Stimulated activated CD4-positive, alpha-beta T cell treated with anti-CD3 and anti-CD28 coated beads, Interleukin-1b, Interleukin-23, amount 100 ng/mL, for 1 hour (primary cell): ENCODE data around the gene KTN1.

Source experiments
- DNase-seq, 2 donors: peaks; one replicate each; pipeline ENCODE4 v3.0.0-alpha.2; 2020; ENCODE audit warnings: low read depth in 2 of 2

KTN1 gene, protein sequence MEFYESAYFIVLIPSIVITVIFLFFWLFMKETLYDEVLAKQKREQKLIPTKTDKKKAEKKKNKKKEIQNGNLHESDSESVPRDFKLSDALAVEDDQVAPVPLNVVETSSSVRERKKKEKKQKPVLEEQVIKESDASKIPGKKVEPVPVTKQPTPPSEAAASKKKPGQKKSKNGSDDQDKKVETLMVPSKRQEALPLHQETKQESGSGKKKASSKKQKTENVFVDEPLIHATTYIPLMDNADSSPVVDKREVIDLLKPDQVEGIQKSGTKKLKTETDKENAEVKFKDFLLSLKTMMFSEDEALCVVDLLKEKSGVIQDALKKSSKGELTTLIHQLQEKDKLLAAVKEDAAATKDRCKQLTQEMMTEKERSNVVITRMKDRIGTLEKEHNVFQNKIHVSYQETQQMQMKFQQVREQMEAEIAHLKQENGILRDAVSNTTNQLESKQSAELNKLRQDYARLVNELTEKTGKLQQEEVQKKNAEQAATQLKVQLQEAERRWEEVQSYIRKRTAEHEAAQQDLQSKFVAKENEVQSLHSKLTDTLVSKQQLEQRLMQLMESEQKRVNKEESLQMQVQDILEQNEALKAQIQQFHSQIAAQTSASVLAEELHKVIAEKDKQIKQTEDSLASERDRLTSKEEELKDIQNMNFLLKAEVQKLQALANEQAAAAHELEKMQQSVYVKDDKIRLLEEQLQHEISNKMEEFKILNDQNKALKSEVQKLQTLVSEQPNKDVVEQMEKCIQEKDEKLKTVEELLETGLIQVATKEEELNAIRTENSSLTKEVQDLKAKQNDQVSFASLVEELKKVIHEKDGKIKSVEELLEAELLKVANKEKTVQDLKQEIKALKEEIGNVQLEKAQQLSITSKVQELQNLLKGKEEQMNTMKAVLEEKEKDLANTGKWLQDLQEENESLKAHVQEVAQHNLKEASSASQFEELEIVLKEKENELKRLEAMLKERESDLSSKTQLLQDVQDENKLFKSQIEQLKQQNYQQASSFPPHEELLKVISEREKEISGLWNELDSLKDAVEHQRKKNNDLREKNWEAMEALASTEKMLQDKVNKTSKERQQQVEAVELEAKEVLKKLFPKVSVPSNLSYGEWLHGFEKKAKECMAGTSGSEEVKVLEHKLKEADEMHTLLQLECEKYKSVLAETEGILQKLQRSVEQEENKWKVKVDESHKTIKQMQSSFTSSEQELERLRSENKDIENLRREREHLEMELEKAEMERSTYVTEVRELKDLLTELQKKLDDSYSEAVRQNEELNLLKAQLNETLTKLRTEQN (N-terminal part only)

GRCh38 chr14:55579724-55580469 lies at the start of gene KTN1:
Gene KTN1, plus strand, starts transcription at chr14:55580207. Its CDS starts 31,842 bp downstream, at chr14:55612049.
- peak; percentile 55 to 75 for DNase-seq

GRCh38 chr14:55530464-55530863 lies 49.5 kb upstream of the KTN1 start:
- no peak for DNase-seq

DNA sequence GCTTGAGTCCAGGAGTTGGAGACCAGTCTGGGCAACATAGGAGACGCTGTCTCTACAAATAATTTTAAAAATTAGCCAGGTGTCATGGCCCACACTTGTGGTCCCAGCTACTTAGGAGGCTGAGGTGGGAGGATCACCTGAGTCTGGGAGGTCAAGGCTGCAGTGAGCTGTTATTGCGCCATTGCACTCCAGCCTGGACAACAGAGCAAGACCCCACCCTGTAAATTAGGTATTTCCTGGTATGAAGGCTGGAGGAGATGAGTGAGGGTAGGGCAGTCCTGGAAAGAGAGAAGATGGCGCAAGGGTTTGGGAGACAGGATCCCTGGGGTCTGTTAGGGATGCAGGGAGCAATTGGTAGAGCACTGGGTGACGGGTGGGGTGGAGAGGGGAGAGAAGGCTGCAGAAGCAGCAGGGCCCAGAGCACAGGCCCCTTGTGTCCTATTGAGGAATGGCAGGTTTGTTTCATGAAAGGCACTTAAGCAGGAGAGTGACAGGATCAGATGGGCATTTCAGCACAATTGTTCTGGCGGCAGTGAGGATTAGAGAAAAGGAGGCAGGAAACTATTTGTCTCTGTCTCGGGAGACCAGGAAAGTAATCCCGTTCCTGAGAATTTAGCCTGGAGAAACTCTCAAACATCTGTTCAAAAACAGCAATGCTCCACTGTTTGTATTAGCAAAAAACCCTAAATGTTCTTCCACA lies 47.2 kb upstream of the KTN1 start:
- no peak for DNase-seq

DNA sequence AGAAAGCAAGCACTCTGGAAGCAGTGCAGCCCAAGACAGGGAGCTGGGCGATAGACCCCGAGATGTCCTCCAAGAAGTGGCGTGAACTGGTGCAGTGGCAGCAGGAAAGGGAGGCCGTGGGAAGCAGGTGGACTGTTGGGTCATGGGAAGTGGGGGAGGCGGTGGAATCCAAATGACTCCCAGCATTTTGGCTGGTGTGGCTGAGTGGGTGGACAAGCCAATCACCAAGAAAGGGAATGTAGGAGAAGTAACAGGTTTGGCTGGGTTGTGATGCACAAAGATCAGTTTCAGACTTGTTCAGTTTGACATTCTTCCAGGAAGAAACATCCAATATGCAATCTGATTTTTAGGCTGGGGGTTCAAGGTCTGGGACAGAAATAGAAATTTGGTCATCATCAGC lies 46.0 kb upstream of the KTN1 start:
- DNase-seq: no peak

GRCh38 chr14:55535516-55536203 lies 44.3 kb upstream of the KTN1 start:
- no peak for DNase-seq

DNA sequence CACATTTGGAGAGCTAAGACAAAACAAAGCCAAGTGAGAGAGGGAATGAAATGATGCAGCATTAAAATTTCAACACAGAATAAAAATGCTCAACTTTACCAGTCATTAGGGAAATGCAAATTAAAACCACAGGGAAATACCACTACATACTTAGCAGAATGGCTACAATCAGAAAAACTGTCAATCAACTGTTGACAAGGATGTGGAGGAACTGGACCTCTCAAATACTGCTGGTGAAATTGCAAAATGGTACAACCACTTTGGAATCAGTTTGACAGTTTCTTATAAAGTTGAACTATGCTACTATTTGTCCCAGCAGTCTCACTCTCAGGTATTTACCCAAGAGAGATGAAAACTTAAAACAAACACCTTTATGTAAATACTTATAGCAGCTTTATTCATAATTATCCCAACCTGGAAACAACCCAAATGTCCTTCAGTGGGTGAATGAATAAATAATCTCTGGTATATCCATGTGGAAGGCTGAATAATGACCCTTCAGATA lies 43.8 kb upstream of the KTN1 start:
- no peak for DNase-seq

GRCh38 chr14:55537782-55538181 lies 42.2 kb upstream of the KTN1 start:
- DNase-seq: no peak

DNA sequence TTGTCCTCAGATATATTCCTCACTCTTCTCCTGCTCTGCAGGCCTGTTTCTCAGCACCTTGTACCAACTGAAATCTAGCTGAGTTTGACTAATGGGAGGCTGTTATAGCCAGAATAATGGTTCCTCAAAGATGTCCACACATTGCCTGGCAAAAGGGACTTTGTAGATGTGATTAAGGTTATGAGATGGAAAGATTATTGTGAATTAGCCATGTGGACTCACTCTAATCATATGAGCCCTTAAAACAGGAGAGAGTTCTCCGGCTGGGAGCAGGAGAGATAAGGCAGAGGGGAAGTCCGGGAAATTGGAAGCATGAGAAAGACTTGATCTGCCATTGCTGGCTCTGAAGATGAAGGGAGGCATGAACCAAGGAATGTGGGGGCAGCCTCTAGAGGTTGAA lies 40.0 kb upstream of the KTN1 start:
- DNase-seq: no peak

GRCh38 chr14:55540847-55541773 lies 38.9 kb upstream of the KTN1 start:
- DNase-seq: no peak

- DNase-seq: no peak
Measured at GRCh38 chr14:55545779-55546178, 34.2 kb upstream of the KTN1 start.

DNA sequence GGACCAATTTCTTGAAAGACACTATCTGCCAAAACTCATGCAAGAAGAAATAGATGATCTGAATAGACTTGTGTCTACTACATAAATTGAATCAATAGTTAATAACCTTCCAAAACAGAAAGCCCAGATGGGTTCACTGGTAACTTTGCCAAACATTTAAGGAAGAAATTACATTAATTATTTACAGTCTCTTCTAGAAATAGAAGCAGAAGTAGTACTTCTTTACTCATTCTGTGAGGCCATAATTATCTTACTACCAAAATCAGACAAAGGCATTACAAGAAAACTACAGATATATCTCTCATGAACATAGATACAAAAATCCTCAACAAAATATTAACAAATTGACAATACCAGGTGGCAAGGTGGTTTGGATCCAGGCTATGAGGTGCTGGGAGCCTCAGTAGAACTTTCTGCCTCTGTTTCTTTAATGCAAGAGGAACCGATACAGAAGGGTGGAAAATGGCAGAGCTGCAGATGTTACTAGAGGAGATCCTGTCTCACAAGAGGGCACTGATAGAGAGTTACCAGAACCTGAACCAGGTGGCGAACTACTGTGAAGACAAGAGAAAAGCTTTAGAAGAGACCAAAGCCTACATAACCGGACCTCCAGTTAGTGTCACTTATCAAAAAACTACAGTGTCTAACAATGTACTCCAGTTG lies 33.7 kb upstream of the KTN1 start:
- no peak for DNase-seq

DNA sequence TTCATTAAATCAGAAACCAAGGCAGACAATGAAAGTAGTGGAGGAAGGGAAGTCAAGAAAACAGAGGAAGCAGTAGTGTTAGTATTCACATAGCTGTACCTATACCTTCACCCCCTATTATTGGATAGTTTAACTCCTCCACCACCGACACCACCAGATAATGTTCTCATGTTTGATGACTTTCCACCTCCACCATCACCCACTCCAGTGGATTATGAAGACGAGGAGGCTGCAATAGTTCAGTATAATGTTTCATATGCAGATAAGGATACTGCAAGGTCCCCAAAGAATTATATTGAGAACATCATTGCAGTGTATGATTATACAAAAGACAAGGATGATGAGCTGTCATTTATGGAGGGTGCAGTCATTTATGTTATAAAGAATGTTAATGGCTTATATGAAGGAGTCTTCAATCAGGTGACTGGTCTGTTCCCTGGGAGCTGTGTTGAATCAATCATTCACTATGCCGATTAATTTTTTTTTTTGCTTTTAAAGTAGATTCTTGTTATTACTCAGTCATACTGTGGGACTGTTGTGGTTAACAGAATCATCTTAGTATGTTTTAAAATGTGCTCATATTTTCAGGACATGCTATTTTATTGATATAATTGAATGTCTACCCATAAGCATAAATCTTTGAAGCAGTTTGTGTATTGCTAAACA lies 32.2 kb upstream of the KTN1 start:
- no peak for DNase-seq

GRCh38 chr14:55553791-55554190 lies 26.2 kb upstream of the KTN1 start:
- no peak for DNase-seq

DNA sequence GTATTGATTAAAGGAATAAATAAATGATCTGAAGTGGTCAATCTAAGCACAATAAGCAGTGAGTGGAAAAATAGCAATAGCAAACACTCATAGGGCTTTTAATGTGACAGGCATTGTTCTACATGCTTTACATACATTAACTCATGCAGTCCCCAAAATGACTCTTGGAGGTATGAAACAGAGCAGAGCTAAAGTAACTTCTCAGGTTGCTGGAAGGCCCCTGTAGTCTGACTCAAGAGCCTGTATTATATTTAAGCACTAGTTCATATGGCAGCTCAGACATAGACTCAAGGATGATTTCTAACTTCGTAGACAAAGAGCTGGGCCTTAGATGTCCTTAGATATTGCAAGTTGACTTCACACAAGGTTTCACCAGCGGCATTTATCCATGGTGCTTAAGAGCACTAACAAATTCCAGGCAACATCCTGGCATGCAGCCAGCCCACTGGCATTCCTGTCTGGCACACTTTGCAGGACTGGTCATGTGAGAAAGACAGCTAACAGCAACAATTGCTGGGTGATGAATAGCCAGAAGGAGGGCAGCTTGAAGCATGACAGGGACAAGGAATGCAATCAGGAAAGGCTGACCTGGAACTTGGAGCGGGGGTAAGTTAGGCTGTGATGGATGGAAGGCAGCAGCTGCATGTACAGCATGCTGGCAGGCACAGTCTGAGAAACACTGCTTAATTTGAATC lies 22.9 kb upstream of the KTN1 start:
- DNase-seq: no peak

DNA sequence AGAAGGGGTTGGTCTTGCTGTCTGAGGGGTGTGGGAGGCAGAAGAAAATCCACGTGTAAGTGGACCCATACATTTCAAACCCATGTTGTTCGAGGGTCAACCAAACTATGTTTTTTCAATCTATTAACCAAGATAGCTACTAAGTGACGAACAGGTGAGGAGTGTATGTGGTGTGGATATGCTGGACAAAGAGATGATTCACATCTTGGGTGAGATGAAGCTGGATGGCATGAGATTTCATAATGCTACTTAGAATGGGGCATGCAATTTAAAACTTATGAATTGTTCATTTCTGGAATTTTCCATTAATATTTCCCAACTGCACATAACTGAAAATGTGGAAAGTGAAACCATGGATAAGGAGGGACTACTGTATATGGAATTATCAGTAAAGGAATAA lies 17.9 kb upstream of the KTN1 start:
- no peak for DNase-seq

GRCh38 chr14:55568618-55569017 lies 11.4 kb upstream of the KTN1 start:
- DNase-seq: no peak
